Measurements from ENCODE around the gene FAM53A.

- TF ChIP-seq, protein P1, sequence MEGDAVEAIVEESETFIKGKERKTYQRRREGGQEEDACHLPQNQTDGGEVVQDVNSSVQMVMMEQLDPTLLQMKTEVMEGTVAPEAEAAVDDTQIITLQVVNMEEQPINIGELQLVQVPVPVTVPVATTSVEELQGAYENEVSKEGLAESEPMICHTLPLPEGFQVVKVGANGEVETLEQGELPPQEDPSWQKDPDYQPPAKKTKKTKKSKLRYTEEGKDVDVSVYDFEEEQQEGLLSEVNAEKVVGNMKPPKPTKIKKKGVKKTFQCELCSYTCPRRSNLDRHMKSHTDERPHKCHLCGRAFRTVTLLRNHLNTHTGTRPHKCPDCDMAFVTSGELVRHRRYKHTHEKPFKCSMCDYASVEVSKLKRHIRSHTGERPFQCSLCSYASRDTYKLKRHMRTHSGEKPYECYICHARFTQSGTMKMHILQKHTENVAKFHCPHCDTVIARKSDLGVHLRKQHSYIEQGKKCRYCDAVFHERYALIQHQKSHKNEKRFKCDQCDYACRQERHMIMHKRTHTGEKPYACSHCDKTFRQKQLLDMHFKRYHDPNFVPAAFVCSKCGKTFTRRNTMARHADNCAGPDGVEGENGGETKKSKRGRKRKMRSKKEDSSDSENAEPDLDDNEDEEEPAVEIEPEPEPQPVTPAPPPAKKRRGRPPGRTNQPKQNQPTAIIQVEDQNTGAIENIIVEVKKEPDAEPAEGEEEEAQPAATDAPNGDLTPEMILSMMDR (IDR thresholded peaks at IDR 0.05 in 8 of 11, conservative IDR thresholded peaks at IDR 0.05 in 3 of 11) = no peak
- TF ChIP-seq POLR2A (IDR thresholded peaks at IDR 0.05) (no peak), POLR2AphosphoS5 (IDR thresholded peaks at IDR 0.05) (no peak)
Measured at GRCh38 chr4:1622956-1623355, 61.2 kb downstream of the FAM53A start.
